T-helper 1 cell treated with Interleukin-12 subunit alpha and Interleukin-12 subunit beta and Interleukin-4 antibody, amounts not matched to agents 30 μg/mL and 1 μg/mL, for 36 hours (primary cell): ENCODE measurements around the gene POLR3A.
A peak's percentile ranks its signal among the peaks of the same experiment; 100 is the strongest.

Experiments
- H3K27ac Mint-ChIP-seq: one replicate; pipeline ENCODE4 v1.8.0; 2021; ENCODE audit warnings: mild to moderate bottlenecking, mixed read lengths
- H3K27me3 Mint-ChIP-seq: one replicate; pipeline ENCODE4 v1.8.0; 2021; ENCODE audit warnings: low read depth, mixed read lengths
- H3K36me3 Mint-ChIP-seq: one replicate; pipeline ENCODE4 v1.8.0; 2021; ENCODE audit warnings: low read depth, mixed read lengths
- H3K4me1 Mint-ChIP-seq: one replicate; pipeline ENCODE4 v1.8.0; 2021; ENCODE audit warnings: low read depth, mixed read lengths
- H3K4me3 Mint-ChIP-seq: one replicate; pipeline ENCODE4 v1.8.0; 2021; ENCODE audit warnings: mild to moderate bottlenecking, moderate library complexity, mixed read lengths
- H3K9me3 Mint-ChIP-seq: one replicate; pipeline ENCODE4 v1.8.0; 2021; ENCODE audit warnings: mixed read lengths

Gene POLR3A

DNA sequence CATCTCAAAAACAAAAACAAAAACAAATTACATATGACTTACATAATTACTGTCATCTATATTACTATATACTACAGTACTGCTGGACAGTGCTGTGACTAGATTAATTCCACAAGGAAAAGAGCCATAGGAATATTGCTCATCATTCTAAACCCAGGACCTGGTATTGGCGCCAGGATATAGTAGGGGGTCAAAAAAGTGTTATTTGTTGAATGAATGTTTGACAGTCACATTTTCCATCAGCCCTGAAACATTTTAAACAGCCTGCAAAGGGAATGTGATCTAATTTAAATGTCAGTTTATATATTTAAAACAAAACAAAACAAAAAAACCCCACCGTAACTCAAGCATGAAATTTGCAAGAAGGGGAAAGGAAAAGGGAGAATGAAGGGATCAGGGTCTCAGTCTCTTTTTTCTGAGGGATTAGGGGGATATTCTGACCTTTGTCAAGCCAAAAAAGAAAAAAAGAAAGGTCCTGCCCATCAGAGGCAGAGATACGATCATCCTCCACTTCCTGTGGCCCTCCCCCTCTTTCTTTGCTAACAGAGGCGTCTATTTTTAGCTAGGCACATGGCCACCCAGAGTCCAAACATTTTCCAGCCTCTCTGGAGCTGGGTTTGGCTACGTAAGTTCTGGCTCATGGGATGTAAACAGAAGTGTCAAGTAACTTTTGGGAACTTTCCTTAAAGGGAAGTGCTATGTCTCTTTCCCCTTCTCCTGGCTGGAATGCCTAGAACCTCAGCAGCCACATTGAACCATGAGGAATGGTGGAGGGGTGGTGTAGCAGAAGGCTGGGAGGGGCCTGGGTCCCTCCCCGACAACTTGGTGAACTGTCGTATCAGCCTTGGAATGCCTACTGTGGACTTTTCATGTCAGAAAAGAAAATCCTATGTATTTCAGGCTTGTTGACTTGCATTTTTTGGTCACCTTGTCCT, 58.2 kb downstream of the POLR3A start:
- H3K4me1 Mint-ChIP-seq = peaks cover 8% of the 10 kb centered on the region
- no peak overlapping the region for H3K4me3 Mint-ChIP-seq
- peak overlapping the region; percentile 15 for H3K27ac Mint-ChIP-seq
- H3K27me3 Mint-ChIP-seq = no peaks in the 10 kb centered on the region
- peaks cover 4% of the 10 kb centered on the region for H3K36me3 Mint-ChIP-seq
- no peaks in the 10 kb centered on the region for H3K9me3 Mint-ChIP-seq

DNA sequence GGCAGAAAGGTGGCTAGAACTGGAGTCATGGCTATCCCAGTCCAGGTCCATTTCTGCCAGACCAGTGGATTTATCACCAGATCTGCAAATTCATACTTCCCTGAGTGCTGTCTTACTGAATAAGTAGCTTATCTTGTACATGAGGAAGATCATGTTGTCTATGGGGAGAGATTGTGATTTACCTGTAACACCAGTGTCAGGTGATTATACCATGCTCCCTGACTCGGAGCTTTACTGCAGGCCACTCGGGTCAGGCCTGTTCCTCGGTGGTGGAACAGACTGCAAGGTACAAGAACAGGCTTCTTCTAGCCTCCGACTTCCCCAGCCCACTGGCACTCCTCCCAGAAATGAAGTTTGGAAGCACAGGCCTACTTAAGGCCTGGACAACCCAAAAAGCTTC, 60.2 kb downstream of the POLR3A start:
- no peak overlapping the region for H3K27ac Mint-ChIP-seq
- no peak overlapping the region for H3K4me3 Mint-ChIP-seq
- peaks cover 2% of the 10 kb centered on the region for H3K36me3 Mint-ChIP-seq
- H3K4me1 Mint-ChIP-seq = peaks cover 8% of the 10 kb centered on the region
- peaks cover 5% of the 10 kb centered on the region for H3K9me3 Mint-ChIP-seq
- H3K27me3 Mint-ChIP-seq = no peaks in the 10 kb centered on the region

DNA sequence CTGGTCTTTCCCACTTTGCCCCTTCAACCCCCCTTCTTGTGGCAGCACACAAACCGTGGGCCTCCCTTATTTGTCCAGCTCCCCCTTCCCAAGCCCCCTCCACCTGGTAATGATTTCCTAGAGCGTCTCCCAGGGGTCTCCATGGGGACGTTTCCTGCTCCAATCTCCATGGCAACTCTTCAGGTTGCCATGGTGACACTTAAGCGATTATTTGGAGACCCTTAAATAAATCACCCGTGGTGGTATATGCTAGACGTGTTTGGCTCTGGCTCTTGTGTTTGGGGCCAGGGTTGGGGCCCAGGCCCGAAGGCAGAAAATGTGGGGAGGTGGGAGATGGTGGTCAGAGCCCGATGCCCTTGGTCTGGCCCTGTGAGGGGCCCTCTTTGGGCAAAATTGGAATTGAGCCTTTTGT, 61.7 kb downstream of the POLR3A start:
- no peaks in the 10 kb centered on the region for H3K27me3 Mint-ChIP-seq
- peaks cover 5% of the 10 kb centered on the region for H3K9me3 Mint-ChIP-seq
- no peak overlapping the region for H3K4me3 Mint-ChIP-seq
- peaks cover 8% of the 10 kb centered on the region for H3K4me1 Mint-ChIP-seq
- no peak overlapping the region for H3K27ac Mint-ChIP-seq
- peaks cover 2% of the 10 kb centered on the region for H3K36me3 Mint-ChIP-seq

DNA sequence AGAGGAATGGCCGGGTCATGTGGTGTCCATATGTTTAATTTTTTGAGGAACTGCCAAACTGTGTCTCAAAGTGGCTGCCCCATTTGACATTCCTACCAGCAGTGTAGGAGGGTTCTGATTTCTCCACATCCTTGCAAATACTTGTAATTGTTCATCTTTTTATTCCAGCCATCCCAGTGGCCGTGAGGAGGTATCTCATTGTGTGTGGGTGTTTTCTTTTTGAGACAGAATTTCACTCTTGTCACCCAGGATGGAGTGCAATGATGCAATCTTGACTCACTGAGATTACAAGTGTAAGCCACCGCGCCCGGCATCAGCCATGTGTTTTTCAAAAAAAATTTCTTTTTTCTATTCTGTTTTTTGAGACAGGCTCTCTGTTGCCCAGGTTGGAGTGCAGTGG, 64.0 kb downstream of the POLR3A start:
- no peak overlapping the region for H3K4me3 Mint-ChIP-seq

DNA sequence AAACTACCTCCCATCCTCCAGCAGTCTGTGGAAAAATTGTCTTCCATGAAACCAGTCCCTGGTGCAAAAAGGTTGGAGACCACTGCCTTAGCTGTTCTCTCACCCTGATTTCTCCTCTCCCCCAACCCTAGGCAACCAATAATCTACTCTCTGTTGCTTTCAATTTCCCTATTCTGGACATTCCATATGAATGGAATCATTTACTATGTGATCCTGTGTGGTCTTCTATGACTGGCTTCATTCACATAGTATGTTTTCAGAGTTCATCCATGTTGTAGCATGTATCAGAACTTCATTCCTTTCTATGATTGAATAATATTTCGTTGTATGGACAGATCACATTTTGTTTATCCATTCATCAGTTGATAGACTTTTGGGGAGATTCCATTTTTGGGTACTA, 64.5 kb downstream of the POLR3A start:
- H3K27me3 Mint-ChIP-seq = no peaks in the 10 kb centered on the region
- peaks cover 5% of the 10 kb centered on the region for H3K9me3 Mint-ChIP-seq
- no peak overlapping the region for H3K27ac Mint-ChIP-seq
- no peaks in the 10 kb centered on the region for H3K4me1 Mint-ChIP-seq
- no peak overlapping the region for H3K4me3 Mint-ChIP-seq
- H3K36me3 Mint-ChIP-seq = no peaks in the 10 kb centered on the region

More for the DNA sequence above, 64.0 kb downstream of the POLR3A start:
- Mint-ChIP-seq H3K27me3 (no peaks in the 10 kb centered on the region), H3K36me3 (no peaks in the 10 kb centered on the region), H3K27ac (no peak overlapping the region), H3K4me1 (no peaks in the 10 kb centered on the region), H3K9me3 (peaks cover 5% of the 10 kb centered on the region)

DNA sequence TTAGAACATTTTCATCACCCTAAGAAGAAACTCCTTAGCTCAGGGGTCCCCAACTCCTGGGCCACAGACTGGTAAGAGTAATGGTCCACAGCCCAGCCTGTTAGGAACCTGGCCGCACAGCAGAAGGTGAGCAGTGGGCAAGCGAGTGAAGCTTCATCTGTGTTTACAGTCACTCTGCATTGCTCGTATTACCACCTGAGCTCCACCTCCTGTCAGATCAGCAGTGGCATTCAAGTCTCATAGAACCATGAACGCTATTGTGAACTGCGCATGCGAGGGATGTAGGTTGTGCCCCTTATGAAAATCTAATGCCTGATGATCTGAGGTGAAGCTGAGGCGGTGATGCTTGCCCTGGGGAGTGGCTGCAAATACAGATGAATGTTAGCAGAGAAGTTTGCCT, 65.4 kb downstream of the POLR3A start:
- H3K4me3 Mint-ChIP-seq = no peak overlapping the region
- H3K27me3 Mint-ChIP-seq = no peaks in the 10 kb centered on the region
- H3K9me3 Mint-ChIP-seq = peaks cover 5% of the 10 kb centered on the region
- H3K4me1 Mint-ChIP-seq = no peaks in the 10 kb centered on the region
- H3K36me3 Mint-ChIP-seq = no peaks in the 10 kb centered on the region
- no peak overlapping the region for H3K27ac Mint-ChIP-seq

DNA sequence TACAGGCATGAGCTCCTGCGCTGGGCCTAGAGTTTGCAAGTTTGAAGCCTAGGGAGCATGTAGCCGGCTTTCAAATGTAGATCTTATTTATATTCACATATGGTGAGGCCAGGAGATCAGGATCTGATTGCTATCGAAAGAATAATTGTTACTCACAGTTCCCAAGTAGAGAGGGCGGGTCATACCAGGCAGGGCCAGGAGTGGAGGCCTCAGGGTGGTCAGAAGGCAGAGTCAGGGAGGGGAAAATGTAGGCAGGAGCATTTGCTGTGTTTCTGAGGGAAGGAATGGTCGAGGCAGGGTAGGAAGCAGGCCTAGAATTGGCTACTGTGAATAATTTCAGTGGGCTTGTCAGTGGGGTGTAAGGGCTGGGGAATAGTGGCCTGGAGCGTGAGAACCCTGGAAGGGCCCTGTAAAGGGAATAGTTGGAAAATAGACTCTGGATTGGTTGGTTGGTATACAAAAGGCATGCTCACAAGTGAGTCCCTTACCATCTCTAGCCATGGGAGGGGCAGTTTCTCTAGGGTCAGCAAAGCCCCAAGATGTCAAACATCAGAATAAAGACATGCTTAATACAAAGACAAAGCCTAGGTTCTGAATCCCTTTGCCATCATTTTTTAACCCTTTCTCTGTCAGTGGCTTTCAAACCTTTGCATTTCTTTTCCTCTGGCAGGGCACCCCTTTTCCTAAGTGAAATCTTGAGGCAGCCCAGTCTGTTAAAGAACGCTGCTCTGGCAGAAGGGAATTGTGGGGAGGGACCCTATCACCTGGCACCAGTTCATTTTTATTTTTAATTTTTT, 66.8 kb downstream of the POLR3A start:
- H3K4me3 Mint-ChIP-seq = no peak overlapping the region
- H3K9me3 Mint-ChIP-seq = peaks cover 5% of the 10 kb centered on the region
- H3K27me3 Mint-ChIP-seq = no peaks in the 10 kb centered on the region
- no peak overlapping the region for H3K27ac Mint-ChIP-seq
- no peaks in the 10 kb centered on the region for H3K36me3 Mint-ChIP-seq
- no peaks in the 10 kb centered on the region for H3K4me1 Mint-ChIP-seq

DNA sequence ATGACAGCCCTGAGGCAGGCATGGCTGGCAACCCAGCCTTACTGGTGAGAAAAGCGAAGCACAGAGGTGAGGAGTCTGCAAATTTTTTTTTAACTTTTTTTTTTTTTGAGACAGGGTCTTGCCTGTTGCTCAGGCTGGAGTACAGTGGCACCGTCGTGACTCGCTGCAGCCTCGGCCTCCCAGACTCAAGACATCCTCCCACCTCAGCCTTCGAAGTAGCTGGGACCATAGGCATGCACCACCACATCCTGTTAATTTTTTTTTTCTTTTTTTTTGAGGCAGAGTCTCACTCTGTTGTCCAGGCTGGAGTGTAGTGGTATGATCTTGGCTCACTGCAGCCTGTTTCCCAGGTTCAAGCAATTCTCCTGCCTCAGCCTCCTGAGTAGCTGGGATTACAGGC, 67.6 kb downstream of the POLR3A start:
- H3K4me1 Mint-ChIP-seq = no peaks in the 10 kb centered on the region
- H3K27me3 Mint-ChIP-seq = no peaks in the 10 kb centered on the region
- no peaks in the 10 kb centered on the region for H3K36me3 Mint-ChIP-seq
- H3K4me3 Mint-ChIP-seq = no peak overlapping the region
- H3K27ac Mint-ChIP-seq = no peak overlapping the region
- peaks cover 5% of the 10 kb centered on the region for H3K9me3 Mint-ChIP-seq

DNA sequence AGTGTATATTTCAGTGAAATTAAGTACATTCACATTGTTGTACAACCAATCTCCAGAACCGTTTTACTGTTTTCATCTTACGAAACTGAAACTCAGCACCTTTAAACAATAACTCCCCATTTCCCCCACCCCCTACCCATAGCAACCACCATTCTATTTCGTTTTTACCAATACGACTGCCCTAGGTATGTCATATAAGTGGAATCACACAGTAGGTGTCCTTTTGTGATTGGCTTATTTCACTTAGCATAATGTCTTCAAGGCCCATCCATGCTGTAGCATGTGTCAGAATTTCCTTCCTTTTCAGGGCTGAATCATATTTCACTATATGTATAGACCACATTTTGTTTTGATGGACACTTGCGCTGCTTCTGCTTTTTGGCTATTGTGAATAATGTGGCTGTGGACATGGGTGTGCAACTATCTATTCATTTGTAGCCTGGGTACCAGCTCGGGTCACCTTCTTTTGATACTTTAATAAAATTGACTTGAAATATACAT, 68.4 kb downstream of the POLR3A start:
- Mint-ChIP-seq H3K27ac (no peak overlapping the region), H3K36me3 (no peaks in the 10 kb centered on the region), H3K4me3 (no peak overlapping the region), H3K27me3 (no peaks in the 10 kb centered on the region), H3K9me3 (peaks cover 5% of the 10 kb centered on the region), H3K4me1 (no peaks in the 10 kb centered on the region)

DNA sequence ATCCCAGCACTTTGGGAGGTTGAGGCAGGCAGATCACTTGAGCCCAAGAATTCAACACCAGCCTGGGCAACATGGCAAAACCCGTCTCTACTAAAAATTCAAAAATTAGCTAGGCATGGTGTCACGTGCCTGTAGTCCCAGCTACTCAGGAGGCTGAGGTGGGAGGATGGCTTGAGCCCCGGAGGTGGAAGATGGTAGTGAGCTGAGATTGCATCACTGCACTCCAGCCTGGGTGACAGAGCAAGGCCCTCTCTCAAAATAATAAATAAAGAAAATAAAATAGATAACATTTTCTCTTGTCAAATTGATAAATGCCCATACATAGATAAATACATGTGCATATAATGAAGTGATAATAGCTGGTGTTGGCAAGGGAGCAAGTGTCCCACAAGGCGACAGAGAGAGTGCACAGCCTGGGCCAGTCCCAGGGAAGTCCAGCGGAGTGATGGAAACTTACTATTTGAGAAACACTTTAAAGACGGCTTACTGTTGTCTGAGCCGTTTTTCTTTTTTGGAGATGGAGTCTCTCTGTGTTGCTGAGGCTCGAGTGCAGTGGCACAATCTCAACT, 69.3 kb downstream of the POLR3A start:
- Mint-ChIP-seq H3K36me3 (no peaks in the 10 kb centered on the region), H3K4me3 (no peak overlapping the region), H3K4me1 (no peaks in the 10 kb centered on the region), H3K27me3 (no peaks in the 10 kb centered on the region), H3K27ac (no peak overlapping the region), H3K9me3 (peaks cover 4% of the 10 kb centered on the region)

DNA sequence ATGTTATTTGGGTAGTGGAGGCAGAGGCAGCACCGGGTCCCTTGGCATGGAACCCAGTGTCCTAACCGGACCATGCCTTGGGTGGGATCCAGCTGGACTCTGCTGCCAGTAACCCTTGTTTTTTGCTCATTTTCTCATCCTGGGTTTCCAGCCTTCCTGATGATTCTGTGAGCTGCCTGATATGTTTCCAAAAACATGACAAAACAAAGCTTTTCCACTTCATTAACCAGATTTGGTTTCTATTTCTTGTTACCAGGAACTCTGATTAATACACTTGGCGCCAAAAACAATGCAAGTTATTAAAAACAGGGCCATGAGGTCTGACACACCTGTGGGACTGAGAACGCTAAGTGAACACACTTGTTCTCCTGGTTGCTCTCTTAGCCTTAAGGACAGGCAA, 69.9 kb downstream of the POLR3A start:
- Mint-ChIP-seq H3K27me3 (no peaks in the 10 kb centered on the region), H3K9me3 (no peaks in the 10 kb centered on the region), H3K4me1 (no peaks in the 10 kb centered on the region), H3K27ac (no peak overlapping the region), H3K4me3 (no peak overlapping the region), H3K36me3 (no peaks in the 10 kb centered on the region)

DNA sequence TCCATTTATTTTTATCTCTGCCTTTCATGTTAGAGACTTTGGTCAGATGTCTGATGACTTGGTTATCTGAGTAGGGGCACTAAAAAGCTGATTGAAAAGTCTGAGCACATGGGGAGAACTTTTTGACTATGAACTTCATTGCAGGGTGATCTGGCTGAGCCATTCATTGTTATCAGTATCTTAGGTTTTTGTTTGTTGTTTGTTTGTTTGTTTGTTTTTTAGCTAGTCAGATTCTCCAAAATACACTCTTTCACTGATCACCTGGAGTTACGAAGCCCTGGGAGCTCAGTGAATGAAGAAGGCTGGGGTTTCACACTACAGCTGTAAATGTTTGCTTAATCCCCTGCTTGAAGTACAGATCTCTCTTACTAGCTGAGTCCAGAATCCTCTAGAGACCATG, 74.2 kb downstream of the POLR3A start:
- peaks cover 4% of the 10 kb centered on the region for H3K27me3 Mint-ChIP-seq
- H3K4me1 Mint-ChIP-seq = no peaks in the 10 kb centered on the region
- H3K36me3 Mint-ChIP-seq = no peaks in the 10 kb centered on the region
- peaks cover 18% of the 10 kb centered on the region for H3K9me3 Mint-ChIP-seq
- H3K27ac Mint-ChIP-seq = no peak overlapping the region
- H3K4me3 Mint-ChIP-seq = no peak overlapping the region

DNA sequence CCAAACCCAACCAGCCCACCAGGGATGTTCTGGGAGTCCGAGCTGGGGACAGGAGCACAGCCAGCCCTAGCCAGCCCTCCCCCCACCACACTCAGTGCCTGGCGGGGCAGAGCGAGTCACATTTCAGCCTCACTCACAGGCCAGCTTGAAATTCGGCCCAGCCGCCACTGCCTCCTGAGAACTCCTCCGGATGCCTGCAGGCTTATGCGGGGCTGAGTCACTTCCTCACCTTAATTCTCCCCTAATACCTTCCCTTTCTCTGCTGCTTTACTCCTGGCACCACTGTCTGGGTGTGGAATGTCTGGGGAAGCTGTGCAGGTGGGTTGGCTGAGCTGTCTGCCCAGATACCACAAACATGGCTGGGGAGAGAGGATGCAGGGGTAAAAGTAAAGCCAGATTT, 80.1 kb downstream of the POLR3A start:
- Mint-ChIP-seq H3K27ac (no peak overlapping the region), H3K36me3 (no peaks in the 10 kb centered on the region), H3K27me3 (peaks cover 9% of the 10 kb centered on the region), H3K4me1 (no peaks in the 10 kb centered on the region), H3K9me3 (peaks cover 18% of the 10 kb centered on the region), H3K4me3 (no peak overlapping the region)

DNA sequence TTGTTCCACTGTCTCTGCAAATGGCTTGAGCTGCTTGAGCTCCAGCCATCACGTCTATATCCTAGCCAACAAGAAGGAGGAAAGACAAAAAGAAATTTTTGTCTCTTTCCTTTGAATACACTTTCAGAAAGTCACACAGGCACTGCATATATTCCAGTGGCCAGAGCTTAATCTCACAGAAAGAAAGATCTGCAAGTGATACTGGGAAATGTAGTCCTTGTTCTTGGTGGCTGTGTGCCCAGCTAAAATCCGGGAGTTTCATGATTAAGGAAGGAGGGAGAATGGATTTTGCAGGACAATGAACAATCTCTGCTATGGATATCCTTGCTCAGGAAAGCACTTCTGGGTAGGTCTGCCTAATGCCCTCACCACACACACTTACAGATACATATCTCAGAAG, 83.2 kb downstream of the POLR3A start:
- Mint-ChIP-seq H3K27me3 (peaks cover 12% of the 10 kb centered on the region), H3K4me1 (no peaks in the 10 kb centered on the region), H3K4me3 (no peak overlapping the region), H3K27ac (no peak overlapping the region), H3K9me3 (peaks cover 8% of the 10 kb centered on the region), H3K36me3 (no peaks in the 10 kb centered on the region)
